BLaER1 treated with 17β-estradiol and CSF1 and Interleukin-3, amounts not matched to agents 10 nM and 100 nM (cell line): ENCODE data around the gene MMP15.
"Not testable (repeated sequence)": the region's sequence is repeated elsewhere in the genome, so short reads cannot be mapped to it uniquely, and the experiment has no call there.

ENCODE experiments used
- H3K27ac ChIP-seq, 11 experiments: shearing (Covaris generic); formaldehyde crosslinking; 2 replicates each; pipeline ENCODE4 v1.8.1; 2022
- H3K27me3 ChIP-seq, 11 experiments: shearing (Covaris generic); formaldehyde crosslinking; 2 replicates each; pipeline ENCODE4 v1.8.1; 2022
- H3K36me3 ChIP-seq, 11 experiments: shearing (Covaris generic); formaldehyde crosslinking; 2 replicates each; pipeline ENCODE4 v1.8.1; 2022
- H3K4me1 ChIP-seq, 10 experiments: shearing (Covaris generic); formaldehyde crosslinking; 2 replicates each; pipeline ENCODE4 v1.8.1; 2022
- H3K4me2 ChIP-seq, 11 experiments: shearing (Covaris generic); formaldehyde crosslinking; 2 replicates each; pipeline ENCODE4 v1.8.1; 2022
- H3K4me3 ChIP-seq, 10 experiments: shearing (Covaris generic); formaldehyde crosslinking; 2 replicates each; pipeline ENCODE4 v1.8.1; 2022
- H3K9ac ChIP-seq, 11 experiments: shearing (Covaris generic); formaldehyde crosslinking; 2 replicates each; pipeline ENCODE4 v1.8.1; 2022
- H3K9me3 ChIP-seq, 11 experiments: shearing (Covaris generic); formaldehyde crosslinking; replicated peaks in 1 of 11; 2 replicates each; pipeline ENCODE4 v1.8.1; 2022
- H4K20me1 ChIP-seq, 11 experiments: shearing (Covaris generic); formaldehyde crosslinking; 2 replicates each; pipeline ENCODE4 v1.8.1; 2022
- Cebpa-rat ChIP-seq, 11 experiments: shearing (Covaris generic); IDR thresholded peaks; 2 replicates each; pipeline ENCODE4 v1.8.1; 2022

MMP15 gene

GRCh38 chr16:57998992-57999365, 26.6 kb upstream of the MMP15 start:
- Histone ChIP-seq H3K9ac (peak overlapping the region; percentile 88 to 97 (median 92); a peak in 21 of 22 replicates), H4K20me1 (peaks cover 39 to 72% (median 57%) of the 10 kb centered on the region in 11 experiments; a peak in 21 of 22 replicates), H3K4me3 (peak overlapping the region in 9 of 10 experiments; percentile 70 to 93 (median 79); a peak in 18 of 20 replicates), H3K27me3 (no peaks in the 10 kb centered on the region), H3K36me3 (peaks cover 48 to 60% (median 54%) of the 10 kb centered on the region in 11 experiments), H3K9me3 (no peaks in the 10 kb centered on the region), H3K4me1 (peaks cover 48 to 76% (median 60%) of the 10 kb centered on the region in 10 experiments), H3K27ac (peak overlapping the region in 10 of 11 experiments; percentile 58 to 92 (median 88); a peak in 21 of 22 replicates), H3K4me2 (peak overlapping the region; percentile 85 to 100 (median 96))
- no peak for TF ChIP-seq Cebpa-rat (IDR thresholded peaks at IDR 0.05)

- peak overlapping the region; percentile 88 to 97 (median 92) for H3K9ac ChIP-seq
- H3K27me3 ChIP-seq, result no peaks in the 10 kb centered on the region
- H3K27ac ChIP-seq, result peak overlapping the region; percentile 76 to 92 (median 88)
- H3K9me3 ChIP-seq, result no peaks in the 10 kb centered on the region
- peaks cover 46 to 76% (median 58%) of the 10 kb centered on the region in 10 experiments for H3K4me1 ChIP-seq
- H4K20me1 ChIP-seq, result peaks cover 39 to 72% (median 56%) of the 10 kb centered on the region in 11 experiments; a peak in 20 of 22 replicates
- TF ChIP-seq Cebpa-rat (IDR thresholded peaks at IDR 0.05), result no peak
- H3K36me3 ChIP-seq, result peaks cover 45 to 60% (median 54%) of the 10 kb centered on the region in 11 experiments
- H3K4me3 ChIP-seq, result peak overlapping the region; percentile 70 to 93 (median 79)
- H3K4me2 ChIP-seq, result peak overlapping the region; percentile 85 to 100 (median 96)
These were observed 26.1 kb upstream of the MMP15 start for GRCh38 chr16:57999366-57999970.

- Histone ChIP-seq H3K9me3 (no peaks in the 10 kb centered on the region), H3K9ac (peak within 1 kb of the TSS; percentile 88 to 97 (median 92)), H4K20me1 (peaks cover 38 to 72% (median 57%) of the 10 kb centered on the region in 11 experiments; a peak in 20 of 22 replicates), H3K27ac (peak within 1 kb of the TSS; percentile 76 to 92 (median 88)), H3K4me2 (peak within 1 kb of the TSS; percentile 92 to 100 (median 100)), H3K4me1 (peaks cover 46 to 76% (median 58%) of the 10 kb centered on the region in 10 experiments), H3K4me3 (peak within 1 kb of the TSS; percentile 70 to 93 (median 79)), H3K36me3 (peaks cover 41 to 61% (median 54%) of the 10 kb centered on the region in 11 experiments), H3K27me3 (no peaks in the 10 kb centered on the region)
- TF ChIP-seq Cebpa-rat (IDR thresholded peaks at IDR 0.05), result no peak
These were observed 25.4 kb upstream of the MMP15 start, which contains the start of gene ZNF319 for GRCh38 chr16:57999971-58000705. Gene ZNF319 (minus strand): TSS chr16:58000672. CDS start chr16:57998265, 2,407 bp downstream.

- Histone ChIP-seq H3K4me1 (peaks cover 44 to 67% (median 53%) of the 10 kb centered on the region in 10 experiments), H3K4me2 (peak within 1 kb of the TSS; percentile 92 to 100 (median 100)), H3K27ac (peak within 1 kb of the TSS; percentile 76 to 92 (median 88)), H3K36me3 (peaks cover 35 to 58% (median 50%) of the 10 kb centered on the region in 11 experiments), H3K4me3 (peak within 1 kb of the TSS; percentile 70 to 93 (median 79)), H3K9ac (peak within 1 kb of the TSS; percentile 88 to 97 (median 92)), H3K27me3 (no peaks in the 10 kb centered on the region), H4K20me1 (peaks cover 29 to 71% (median 49%) of the 10 kb centered on the region in 11 experiments; a peak in 20 of 22 replicates), H3K9me3 (peaks cover 0 to 2% (median under 1%) of the 10 kb centered on the region in 11 experiments; a peak in 4 of 22 replicates)
- no peak for TF ChIP-seq Cebpa-rat (IDR thresholded peaks at IDR 0.05)
These were observed 24.6 kb upstream of the MMP15 start, which contains the start of gene USB1 for GRCh38 chr16:58000706-58001676. Gene USB1 (plus strand): TSS chr16:58001407. CDS start chr16:58001484, 77 bp downstream.

GRCh38 chr16:58001781-58002415, 23.7 kb upstream of the MMP15 start:
- H3K27ac ChIP-seq, result peak overlapping the region in 10 of 11 experiments; percentile 83 to 92 (median 89); a peak in 18 of 22 replicates
- peaks cover 23 to 68% (median 40%) of the 10 kb centered on the region in 11 experiments; a peak in 19 of 22 replicates for H4K20me1 ChIP-seq
- peak overlapping the region; percentile 92 to 100 (median 100) for H3K4me2 ChIP-seq
- peaks cover 44 to 58% (median 53%) of the 10 kb centered on the region in 10 experiments for H3K4me1 ChIP-seq
- H3K9ac ChIP-seq, result peak overlapping the region; percentile 88 to 97 (median 92); a peak in 20 of 22 replicates
- peak overlapping the region; percentile 70 to 93 (median 79) for H3K4me3 ChIP-seq
- peaks cover 0 to 9% (median 7%) of the 10 kb centered on the region in 11 experiments; a peak in 12 of 22 replicates for H3K9me3 ChIP-seq
- peaks cover 33 to 58% (median 50%) of the 10 kb centered on the region in 11 experiments for H3K36me3 ChIP-seq
- no peak for TF ChIP-seq Cebpa-rat (IDR thresholded peaks at IDR 0.05)
- H3K27me3 ChIP-seq, result no peaks in the 10 kb centered on the region

- TF ChIP-seq Cebpa-rat (IDR thresholded peaks at IDR 0.05), result no peak
- Histone ChIP-seq H3K4me3 (peak overlapping the region in 4 of 10 experiments; percentile 70 to 93 (median 91); a peak in 8 of 20 replicates), H3K4me1 (peaks cover 44 to 54% (median 52%) of the 10 kb centered on the region in 10 experiments), H4K20me1 (peaks cover 19 to 67% (median 35%) of the 10 kb centered on the region in 11 experiments; a peak in 18 of 22 replicates), H3K9ac (peak overlapping the region in 7 of 11 experiments; percentile 89 to 97 (median 93); a peak in 11 of 22 replicates), H3K9me3 (peaks cover 0 to 9% (median 7%) of the 10 kb centered on the region in 11 experiments; a peak in 12 of 22 replicates), H3K27me3 (no peaks in the 10 kb centered on the region), H3K36me3 (peaks cover 28 to 58% (median 50%) of the 10 kb centered on the region in 11 experiments), H3K27ac (peak overlapping the region in 1 of 11 experiments; percentile 88; a peak in 2 of 22 replicates), H3K4me2 (peak overlapping the region; percentile 92 to 100 (median 100))
These were observed 23.1 kb upstream of the MMP15 start for GRCh38 chr16:58002416-58002800.

GRCh38 chr16:58002936-58003335, 22.6 kb upstream of the MMP15 start:
- Histone ChIP-seq H3K36me3 (peaks cover 23 to 58% (median 45%) of the 10 kb centered on the region in 11 experiments), H3K9me3 (peaks cover 0 to 9% (median 7%) of the 10 kb centered on the region in 11 experiments; a peak in 12 of 22 replicates), H3K9ac (peak overlapping the region in 6 of 11 experiments; percentile 9 to 97 (median 53); a peak in 7 of 22 replicates), H3K4me2 (peak overlapping the region in 5 of 11 experiments; percentile 3 to 100 (median 100); a peak in 9 of 22 replicates), H3K4me1 (peaks cover 43 to 50% (median 47%) of the 10 kb centered on the region in 10 experiments), H3K27me3 (no peaks in the 10 kb centered on the region), H4K20me1 (peaks cover 14 to 67% (median 30%) of the 10 kb centered on the region in 11 experiments; a peak in 18 of 22 replicates), H3K27ac (no peak overlapping the region), H3K4me3 (peak overlapping the region in 2 of 10 experiments; percentile 39 to 92; a peak in 3 of 20 replicates)
- no peak for TF ChIP-seq Cebpa-rat (IDR thresholded peaks at IDR 0.05)

GRCh38 chr16:58004736-58005135, 20.8 kb upstream of the MMP15 start:
- H3K27me3 ChIP-seq, H3K4me3 ChIP-seq, H3K9me3 ChIP-seq, H3K27ac ChIP-seq: not testable (repeated sequence)
- Histone ChIP-seq H3K4me2 (peak overlapping the region; percentile 37 to 66 (median 56); a peak in 21 of 22 replicates), H3K36me3 (peaks cover 18 to 72% (median 57%) of the 10 kb centered on the region in 11 experiments), H4K20me1 (peaks cover under 1 to 69% (median 14%) of the 10 kb centered on the region in 11 experiments; a peak in 13 of 22 replicates), H3K9ac (peak overlapping the region in 1 of 11 experiments; percentile 4; a peak in 1 of 22 replicates), H3K4me1 (peaks cover 25 to 34% (median 30%) of the 10 kb centered on the region in 10 experiments)
